SK-N-SH treated with all-trans-retinoic acid at 6 μM for 48 hours (cell line): ENCODE results near the gene MTMR6.

ENCODE experiments used
- BACH2 ChIP-seq: fragments of 250-450 bp; sonication (Bioruptor Pico); IDR thresholded peaks from 2 replicates; pipeline ENCODE4 v1.9.0; 2021; ENCODE audit warnings: mild to moderate bottlenecking, borderline replicate concordance
- CREB5 ChIP-seq: fragments of 250-450 bp; sonication (Bioruptor Pico); IDR thresholded peaks from 2 replicates; pipeline ENCODE4 v1.5.1; 2020; ENCODE audit warnings: low read depth, mild to moderate bottlenecking, moderate library complexity
- CSRNP3 ChIP-seq: fragments of 250-450 bp; sonication (Bioruptor Pico); IDR thresholded peaks from 2 replicates; pipeline ENCODE4 v1.5.1; 2021; ENCODE audit warnings: mild to moderate bottlenecking, moderate library complexity
- OSR1 ChIP-seq: fragments of 250-450 bp; sonication (Bioruptor Pico); IDR thresholded peaks from 2 replicates; pipeline ENCODE4 v1.8.0; 2022; ENCODE audit warnings: moderate library complexity, mild to moderate bottlenecking, inconsistent platforms
- PATZ1 ChIP-seq: fragments of 250-450 bp; sonication (Bioruptor Pico); IDR thresholded peaks from 2 replicates; pipeline ENCODE4 v1.8.0; 2020; ENCODE audit warnings: mild to moderate bottlenecking, moderate library complexity, borderline replicate concordance
- PPARA ChIP-seq: fragments of 250-450 bp; sonication (Bioruptor Pico); IDR thresholded peaks from 2 replicates; pipeline ENCODE4 v1.5.0; 2020; ENCODE audit warnings: mild to moderate bottlenecking, borderline replicate concordance
- RARB ChIP-seq: fragments of 250-450 bp; sonication (Bioruptor Pico); IDR thresholded peaks from 2 replicates; pipeline ENCODE4 v1.8.0; 2021; ENCODE audit warnings: mild to moderate bottlenecking, moderate library complexity
- TSHZ2 ChIP-seq: fragments of 250-450 bp; sonication (Bioruptor Pico); IDR thresholded peaks from 2 replicates; pipeline ENCODE4 v1.5.0; 2020; ENCODE audit warnings: mild to moderate bottlenecking, moderate library complexity
- ZC3H10 ChIP-seq: fragments of 250-450 bp; sonication (Bioruptor Pico); IDR thresholded peaks from 2 replicates; pipeline ENCODE4 v1.5.1; 2021; ENCODE audit warnings: mild to moderate bottlenecking, moderate library complexity
- ZNF565 ChIP-seq: fragments of 450-650 bp; formaldehyde crosslinking; conservative IDR thresholded peaks from 2 replicates; pipeline ENCODE4 v1.5.0; 2020; ENCODE audit warnings: low read depth, mild to moderate bottlenecking, moderate library complexity
- ZNF70 ChIP-seq: fragments of 450-650 bp; formaldehyde crosslinking; IDR thresholded peaks from 2 replicates; pipeline ENCODE4 v1.5.0; 2020; ENCODE audit warnings: mild to moderate bottlenecking, moderate library complexity

- no peak for TF ChIP-seq PATZ1 (CRISPR knock-in tag)
- no peak for TF ChIP-seq CSRNP3 (CRISPR knock-in tag)
- TF ChIP-seq CREB5, result no peak
- TF ChIP-seq RARB (CRISPR knock-in tag), result no peak
- TF ChIP-seq PPARA (CRISPR knock-in tag), result no peak
- TF ChIP-seq ZNF565 (CRISPR knock-in tag), result no peak
- TF ChIP-seq ZC3H10 (CRISPR knock-in tag), result no peak
- no peak for TF ChIP-seq TSHZ2
- no peak for TF ChIP-seq ZNF70
- no peak for TF ChIP-seq OSR1 (CRISPR knock-in tag)
- TF ChIP-seq BACH2 (CRISPR knock-in tag), result no peak
Observed at GRCh38 chr13:25227690-25228089, 59.6 kb downstream of the MTMR6 start.
